GM19372 (cell line): Measurements from ENCODE around the gene P2RY2.

ENCODE experiments used
- ATAC-seq: cut with Tn5 transposase; IDR thresholded peaks from one replicate; pipeline ENCODE4 v1.9.1; 2021; ENCODE audit warnings: mild to moderate bottlenecking, low read depth, moderate library complexity; ENCODE audit not compliant: unreplicated experiment

Gene P2RY2

DNA sequence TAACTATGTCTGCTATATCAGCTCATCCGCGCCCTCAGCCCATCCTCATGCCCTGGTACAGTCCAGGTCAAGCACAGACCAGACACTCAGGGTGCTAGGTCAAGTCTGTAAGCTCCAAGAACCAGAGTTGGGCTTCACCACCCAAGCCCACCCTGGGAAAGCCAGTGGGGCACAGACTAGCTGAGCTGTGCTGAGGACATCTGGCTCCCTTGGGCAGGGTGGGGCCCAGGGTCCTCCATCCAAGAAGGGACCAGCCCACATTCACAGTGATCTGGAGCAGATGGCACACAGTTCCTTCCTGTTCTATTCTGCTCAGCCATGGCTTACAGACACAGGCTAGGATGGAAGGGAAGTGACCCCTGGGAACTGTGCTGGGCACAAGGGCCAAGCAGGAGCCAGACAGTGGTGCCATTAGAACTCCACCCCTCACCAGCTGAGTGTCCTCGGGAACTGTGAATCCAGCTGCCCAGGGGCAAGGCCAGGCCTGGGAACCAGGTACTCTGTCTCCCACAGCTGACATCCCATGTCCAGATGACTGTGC is 63.2 kb downstream of the P2RY2 start:
- ATAC-seq = no peak

- no peak for ATAC-seq
Measured at GRCh38 chr11:73281796-73282660, 63.9 kb downstream of the P2RY2 start.

DNA sequence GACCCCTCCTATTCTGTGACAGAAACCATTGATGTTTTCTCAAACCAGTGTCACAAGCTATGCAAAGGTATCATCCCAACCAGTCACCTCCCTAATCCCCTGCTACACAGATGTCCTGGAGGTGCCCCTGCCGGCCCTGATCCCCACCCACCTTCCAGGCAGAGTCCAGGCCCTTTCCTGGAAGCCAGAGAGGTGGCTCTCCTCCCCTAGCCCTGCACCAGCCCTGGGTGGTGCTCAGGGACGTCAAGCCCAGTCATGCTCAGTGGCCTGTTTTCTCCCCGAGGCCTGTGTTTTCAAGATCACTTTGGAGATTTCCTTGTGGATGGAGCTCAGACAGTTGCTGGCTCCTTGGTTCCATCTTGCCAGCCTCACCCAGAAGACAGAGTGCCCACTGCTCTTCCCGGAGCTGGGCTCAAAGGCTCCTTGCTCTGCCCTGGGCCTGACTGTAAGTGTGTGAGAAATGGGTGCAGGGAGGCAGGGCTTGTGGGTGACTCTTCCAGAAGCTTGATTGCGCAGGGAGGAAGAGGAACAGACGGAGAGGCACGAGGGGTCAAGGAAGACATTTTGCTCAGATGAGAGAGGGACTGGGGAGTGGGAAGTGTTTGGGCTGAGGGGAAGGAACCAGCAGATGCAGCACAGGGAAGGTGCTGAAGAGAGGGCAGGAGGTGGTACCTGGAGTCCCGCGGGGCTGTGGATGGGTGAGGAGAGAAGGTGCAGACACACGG is 65.4 kb downstream of the P2RY2 start:
- no peak for ATAC-seq

GRCh38 chr11:73284106-73284505 is 66.0 kb downstream of the P2RY2 start:
- ATAC-seq = no peak

DNA sequence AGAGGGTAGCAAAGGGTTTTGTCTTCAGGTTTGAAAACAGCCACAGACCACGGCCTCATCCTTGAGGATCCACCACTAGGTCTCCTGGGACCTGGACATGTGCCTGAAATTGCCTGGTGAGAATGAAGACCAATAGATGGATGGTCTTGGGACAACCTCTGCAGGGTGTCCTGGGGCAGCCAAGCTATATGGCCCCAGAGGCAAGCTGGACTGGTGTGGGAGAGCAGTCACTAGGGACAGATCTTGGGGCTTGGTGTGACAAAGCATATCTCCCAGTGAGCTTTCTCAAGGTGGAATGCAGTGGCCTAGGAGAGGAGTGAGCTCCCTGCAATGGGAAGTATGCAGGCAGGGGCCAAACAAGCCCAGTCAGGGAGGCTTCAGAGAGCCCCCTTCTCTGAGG is 67.6 kb downstream of the P2RY2 start:
- ATAC-seq = no peak
